ENCODE measurements around the gene BORCS8.
"Not testable (repeated sequence)": the region's sequence is repeated elsewhere in the genome, so short reads cannot be mapped to it uniquely, and the experiment has no call there.

The BORCS8 gene

DNA sequence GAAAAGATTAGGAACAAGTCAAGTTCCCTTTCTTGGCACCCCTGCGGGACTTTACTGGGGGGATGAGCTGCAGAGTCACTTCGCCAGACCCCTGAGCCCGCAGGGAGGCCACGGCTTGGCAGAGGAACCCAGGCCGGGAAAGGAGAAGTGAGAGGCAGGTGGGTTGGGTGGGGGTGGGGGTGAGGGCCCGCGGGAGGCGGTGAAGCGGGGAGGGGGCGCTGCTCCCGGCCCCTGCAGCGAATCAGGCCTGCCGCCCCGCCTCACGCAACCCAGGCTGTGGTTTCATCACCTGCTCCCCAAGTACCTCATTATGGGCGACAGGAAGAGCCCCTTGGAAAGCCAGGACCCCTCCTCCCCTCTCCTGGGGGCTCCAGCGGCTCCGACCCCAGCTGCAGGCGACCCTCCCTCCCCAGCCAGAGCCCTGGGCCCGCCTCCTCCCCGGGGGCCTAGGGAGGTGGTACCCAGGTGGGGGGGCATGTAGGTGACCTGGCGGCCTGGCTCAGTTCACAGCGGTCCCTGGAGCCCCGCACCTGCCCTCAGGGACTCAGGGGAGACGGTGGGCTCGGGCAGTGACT lies 31.4 kb downstream of the BORCS8 start:
- intact Hi-C loops (cut with micrococcal nuclease) = no loop called here
- no peak overlapping the region for H3K4me3 Mint-ChIP-seq
- H3K36me3 Mint-ChIP-seq (ENCODE audit: low read depth) = peaks cover 27% of the 10 kb centered on the region
- no peaks in the 10 kb centered on the region for H3K9me3 Mint-ChIP-seq
- H3K27me3 Mint-ChIP-seq = no peaks in the 10 kb centered on the region
- no peaks in the 10 kb centered on the region for H3K4me1 Mint-ChIP-seq (ENCODE audit: low read depth)
- no peak overlapping the region for H3K27ac Mint-ChIP-seq

DNA sequence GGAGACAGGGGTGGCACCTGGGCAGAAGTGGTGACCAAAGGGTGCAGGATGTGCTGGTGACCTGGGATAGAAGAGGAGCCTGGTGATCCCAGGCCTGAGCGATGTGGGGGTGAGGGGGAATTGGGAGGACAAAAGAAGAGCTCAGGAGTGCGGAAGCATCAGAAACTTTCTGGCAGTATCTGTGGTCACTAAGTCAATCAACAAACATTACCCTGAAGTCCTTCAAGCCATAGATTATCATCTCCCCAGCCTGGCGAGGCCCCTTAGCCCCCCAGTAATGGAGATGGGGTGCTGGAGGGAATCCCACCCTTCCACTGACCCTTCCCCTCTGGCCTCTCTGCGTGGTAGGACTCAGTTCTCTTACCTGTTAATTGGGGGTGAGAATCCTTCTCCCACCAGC lies 32.4 kb downstream of the BORCS8 start:
- Mint-ChIP-seq H3K36me3 (ENCODE audit: low read depth) (peaks cover 24% of the 10 kb centered on the region), H3K9me3 (no peaks in the 10 kb centered on the region), H3K4me1 (ENCODE audit: low read depth) (no peaks in the 10 kb centered on the region), H3K4me3 (no peak overlapping the region), H3K27ac (no peak overlapping the region), H3K27me3 (no peaks in the 10 kb centered on the region)
- intact Hi-C loops (cut with micrococcal nuclease) = no loop called here

DNA sequence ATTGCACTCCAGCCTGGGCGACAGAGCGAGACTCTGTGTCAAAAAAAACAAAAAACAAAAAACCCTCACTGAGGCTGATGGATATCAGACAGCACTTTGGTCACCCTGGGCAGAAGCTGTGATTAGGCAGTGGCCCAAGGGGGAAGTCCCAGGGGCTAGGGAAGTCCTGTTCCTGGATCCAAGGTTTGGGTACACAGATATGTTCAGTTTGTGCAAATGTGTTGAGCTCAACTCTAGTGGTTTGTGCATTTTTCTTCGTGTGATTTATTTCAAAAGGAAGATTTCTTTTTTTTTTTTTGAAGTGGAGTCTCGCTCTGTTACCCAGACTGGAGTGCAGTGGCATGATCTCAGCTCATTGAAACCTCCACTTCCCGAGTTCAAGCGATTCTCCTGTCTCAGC lies 34.1 kb downstream of the BORCS8 start:
- Mint-ChIP-seq H3K9me3 (no peaks in the 10 kb centered on the region), H3K27ac (no peak overlapping the region), H3K36me3 (ENCODE audit: low read depth) (peaks cover 24% of the 10 kb centered on the region), H3K4me1 (ENCODE audit: low read depth) (no peaks in the 10 kb centered on the region), H3K4me3 (no peak overlapping the region), H3K27me3 (no peaks in the 10 kb centered on the region)
- intact Hi-C loops (cut with micrococcal nuclease) = no loop called here

- Mint-ChIP-seq H3K9me3 (no peaks in the 10 kb centered on the region), H3K27ac (no peak overlapping the region), H3K4me1 (ENCODE audit: low read depth) (no peaks in the 10 kb centered on the region), H3K4me3 (no peak overlapping the region), H3K36me3 (ENCODE audit: low read depth) (peaks cover 24% of the 10 kb centered on the region), H3K27me3 (no peaks in the 10 kb centered on the region)
- intact Hi-C loops (cut with micrococcal nuclease) = no loop called here
These were observed 36.3 kb downstream of the BORCS8 start for GRCh38 chr19:19155495-19156219.

GRCh38 chr19:19154768-19155494 lies 37.0 kb downstream of the BORCS8 start:
- Mint-ChIP-seq H3K9me3 (no peaks in the 10 kb centered on the region), H3K36me3 (ENCODE audit: low read depth) (peaks cover 27% of the 10 kb centered on the region), H3K27me3 (no peaks in the 10 kb centered on the region), H3K4me3 (no peak overlapping the region), H3K4me1 (ENCODE audit: low read depth) (no peaks in the 10 kb centered on the region), H3K27ac (no peak overlapping the region)
- intact Hi-C loops (cut with micrococcal nuclease) = no loop called here

DNA sequence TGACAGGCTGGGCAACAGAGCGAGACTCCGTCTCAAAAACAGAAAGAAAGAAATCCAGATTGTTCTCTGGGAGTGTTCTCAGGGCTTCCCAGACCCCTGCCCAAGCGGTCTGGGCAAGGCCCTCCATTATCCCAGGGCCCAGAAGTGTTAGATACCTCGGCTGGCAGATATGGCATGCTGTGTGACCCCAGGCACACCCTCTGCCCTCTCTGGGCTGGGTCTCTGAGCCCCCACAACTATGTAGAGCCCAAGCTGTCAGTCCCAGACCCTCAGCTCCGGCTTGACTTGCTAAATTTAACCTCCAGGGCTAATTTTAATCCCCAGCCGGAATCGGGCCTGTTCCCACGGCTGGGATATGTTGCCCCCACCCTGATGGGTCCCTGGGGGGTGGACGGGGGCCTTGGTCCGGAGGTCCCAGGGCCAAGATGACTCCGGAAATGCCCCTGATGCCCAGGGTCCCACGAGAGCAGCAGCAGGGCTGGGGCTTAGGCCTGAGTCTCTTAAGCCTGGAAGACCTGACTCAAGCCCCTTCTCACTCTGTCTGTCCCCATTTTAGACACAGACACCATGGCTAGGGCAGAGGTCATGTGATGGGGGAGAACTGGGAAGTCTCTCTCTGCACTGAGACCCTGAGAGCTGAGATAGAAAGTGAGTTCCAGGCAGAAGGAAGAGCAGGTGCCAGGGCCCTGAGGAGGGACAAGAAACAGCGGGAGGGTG lies 39.1 kb downstream of the BORCS8 start:
- peaks cover 38% of the 10 kb centered on the region for H3K36me3 Mint-ChIP-seq (ENCODE audit: low read depth)
- H3K27me3 Mint-ChIP-seq = no peaks in the 10 kb centered on the region
- H3K4me1 Mint-ChIP-seq (ENCODE audit: low read depth) = no peaks in the 10 kb centered on the region
- H3K9me3 Mint-ChIP-seq = no peaks in the 10 kb centered on the region
- H3K27ac Mint-ChIP-seq = no peak overlapping the region
- intact Hi-C loops (cut with micrococcal nuclease) = no loop called here
- no peak overlapping the region for H3K4me3 Mint-ChIP-seq

DNA sequence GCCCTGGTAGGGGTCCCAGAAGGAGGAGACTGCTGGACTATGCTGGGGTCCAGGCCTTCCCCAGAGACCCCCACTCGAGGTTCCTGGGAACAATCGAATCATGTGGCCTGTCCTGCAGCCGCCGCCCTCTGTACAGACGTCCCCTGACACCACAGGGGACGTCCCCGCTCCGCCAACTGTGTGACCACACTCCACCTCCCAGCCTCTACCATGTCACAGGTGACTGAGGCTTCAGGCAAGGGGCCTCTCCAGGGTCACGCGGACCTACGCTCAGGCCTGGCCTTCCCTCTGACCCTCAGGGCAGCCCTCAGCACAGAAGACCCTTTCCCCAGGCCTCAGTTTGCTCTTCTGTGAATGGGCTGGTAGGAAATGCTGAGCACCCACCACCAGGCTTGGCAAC lies 40.5 kb downstream of the BORCS8 start:
- H3K4me1 Mint-ChIP-seq (ENCODE audit: low read depth) = no peaks in the 10 kb centered on the region
- no peak overlapping the region for H3K27ac Mint-ChIP-seq
- H3K27me3 Mint-ChIP-seq = no peaks in the 10 kb centered on the region
- peaks cover 46% of the 10 kb centered on the region for H3K36me3 Mint-ChIP-seq (ENCODE audit: low read depth)
- intact Hi-C loops (cut with micrococcal nuclease) = no loop called here
- no peak overlapping the region for H3K4me3 Mint-ChIP-seq
- no peaks in the 10 kb centered on the region for H3K9me3 Mint-ChIP-seq

- H3K4me3 Mint-ChIP-seq = no peak overlapping the region
- intact Hi-C loops (cut with micrococcal nuclease) = no loop called here
- H3K36me3 Mint-ChIP-seq (ENCODE audit: low read depth) = peaks cover 43% of the 10 kb centered on the region
- no peaks in the 10 kb centered on the region for H3K27me3 Mint-ChIP-seq
- H3K9me3 Mint-ChIP-seq = no peaks in the 10 kb centered on the region
- H3K27ac Mint-ChIP-seq = no peak overlapping the region
- peaks cover 5% of the 10 kb centered on the region for H3K4me1 Mint-ChIP-seq (ENCODE audit: low read depth)
These were observed 42.5 kb downstream of the BORCS8 start for GRCh38 chr19:19149435-19149834.

DNA sequence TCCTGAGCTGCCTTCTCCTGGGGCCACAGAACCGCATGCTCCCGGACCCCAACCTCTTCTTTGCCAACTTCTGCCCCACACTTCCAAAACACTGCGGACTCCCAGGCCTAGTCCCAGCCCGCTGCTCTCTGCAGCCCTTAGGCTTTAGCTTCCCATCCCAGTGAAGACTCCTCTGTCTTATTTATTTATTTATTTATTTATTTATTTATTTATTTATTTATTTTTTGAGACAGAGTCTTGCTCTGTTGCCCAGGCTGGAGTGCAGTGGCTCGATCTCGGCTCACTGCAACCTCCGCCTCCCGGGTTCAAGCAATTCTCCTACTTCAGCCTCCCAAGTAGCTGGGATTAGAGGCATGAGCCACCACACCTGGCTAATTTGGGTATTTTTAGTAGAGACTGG lies 43.4 kb downstream of the BORCS8 start:
- H3K4me3 Mint-ChIP-seq; H3K27ac Mint-ChIP-seq; intact Hi-C loops (cut with micrococcal nuclease); H3K27me3 Mint-ChIP-seq; H3K4me1 Mint-ChIP-seq (ENCODE audit: low read depth); H3K9me3 Mint-ChIP-seq: not testable (repeated sequence)
- peaks cover 43% of the 10 kb centered on the region for H3K36me3 Mint-ChIP-seq (ENCODE audit: low read depth)

DNA sequence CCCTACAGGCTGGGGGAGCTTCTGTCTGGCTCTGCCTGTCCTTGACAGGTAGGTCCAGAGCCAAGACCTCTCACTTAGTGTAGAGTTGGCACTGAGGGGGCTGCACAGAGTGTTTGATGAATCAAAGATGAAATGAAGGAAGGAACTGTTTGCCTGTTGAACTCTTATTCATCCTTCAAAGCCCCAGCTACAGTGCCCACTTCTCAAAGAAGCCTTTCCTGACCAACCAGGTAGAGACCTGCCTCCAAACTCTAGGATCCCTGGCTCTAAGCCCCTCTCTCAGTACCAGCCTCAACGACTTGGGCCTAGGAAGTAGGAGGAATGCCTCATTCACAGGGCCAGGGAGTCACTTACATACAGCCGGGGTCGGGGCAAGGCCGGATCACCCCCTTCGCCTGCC lies 44.6 kb downstream of the BORCS8 start:
- intact Hi-C loops (cut with micrococcal nuclease) = loop anchor here (2.0 kb wide), 1 partner anchor 341 kb away; no protein-coding TSS in a partner anchor
- Mint-ChIP-seq H3K9me3 (no peaks in the 10 kb centered on the region), H3K4me3 (no peak overlapping the region), H3K27ac (no peak overlapping the region), H3K27me3 (no peaks in the 10 kb centered on the region), H3K36me3 (ENCODE audit: low read depth) (peaks cover 43% of the 10 kb centered on the region), H3K4me1 (ENCODE audit: low read depth) (peaks cover 5% of the 10 kb centered on the region)

DNA sequence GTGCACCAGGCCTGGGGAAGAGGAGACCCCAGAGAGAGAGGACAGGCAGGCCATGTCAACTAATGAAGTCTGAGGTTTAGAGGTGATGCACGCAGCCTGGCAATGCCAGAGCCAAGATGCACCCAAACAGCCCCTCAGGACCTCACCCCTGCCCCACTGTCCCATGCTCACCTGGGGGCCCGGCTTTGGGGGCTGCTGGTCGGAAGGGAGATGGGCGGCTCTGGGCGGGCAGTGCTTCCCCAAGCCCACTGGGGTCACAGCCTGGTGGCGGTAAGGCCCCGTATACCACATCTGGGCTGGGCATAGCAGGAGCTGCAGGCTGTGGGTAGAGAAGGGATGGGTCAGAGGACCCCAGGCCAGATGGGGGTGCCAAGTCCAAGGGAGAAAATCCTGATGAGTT lies 45.1 kb downstream of the BORCS8 start:
- H3K27ac Mint-ChIP-seq = no peak overlapping the region
- H3K36me3 Mint-ChIP-seq (ENCODE audit: low read depth) = peaks cover 43% of the 10 kb centered on the region
- H3K27me3 Mint-ChIP-seq = no peaks in the 10 kb centered on the region
- no peak overlapping the region for H3K4me3 Mint-ChIP-seq
- intact Hi-C loops (cut with micrococcal nuclease) = loop anchor here (1.0 to 2.0 kb wide), 3 partner anchors 28 to 342 kb away; no protein-coding TSS in a partner anchor
- H3K4me1 Mint-ChIP-seq (ENCODE audit: low read depth) = peaks cover 5% of the 10 kb centered on the region
- no peaks in the 10 kb centered on the region for H3K9me3 Mint-ChIP-seq

DNA sequence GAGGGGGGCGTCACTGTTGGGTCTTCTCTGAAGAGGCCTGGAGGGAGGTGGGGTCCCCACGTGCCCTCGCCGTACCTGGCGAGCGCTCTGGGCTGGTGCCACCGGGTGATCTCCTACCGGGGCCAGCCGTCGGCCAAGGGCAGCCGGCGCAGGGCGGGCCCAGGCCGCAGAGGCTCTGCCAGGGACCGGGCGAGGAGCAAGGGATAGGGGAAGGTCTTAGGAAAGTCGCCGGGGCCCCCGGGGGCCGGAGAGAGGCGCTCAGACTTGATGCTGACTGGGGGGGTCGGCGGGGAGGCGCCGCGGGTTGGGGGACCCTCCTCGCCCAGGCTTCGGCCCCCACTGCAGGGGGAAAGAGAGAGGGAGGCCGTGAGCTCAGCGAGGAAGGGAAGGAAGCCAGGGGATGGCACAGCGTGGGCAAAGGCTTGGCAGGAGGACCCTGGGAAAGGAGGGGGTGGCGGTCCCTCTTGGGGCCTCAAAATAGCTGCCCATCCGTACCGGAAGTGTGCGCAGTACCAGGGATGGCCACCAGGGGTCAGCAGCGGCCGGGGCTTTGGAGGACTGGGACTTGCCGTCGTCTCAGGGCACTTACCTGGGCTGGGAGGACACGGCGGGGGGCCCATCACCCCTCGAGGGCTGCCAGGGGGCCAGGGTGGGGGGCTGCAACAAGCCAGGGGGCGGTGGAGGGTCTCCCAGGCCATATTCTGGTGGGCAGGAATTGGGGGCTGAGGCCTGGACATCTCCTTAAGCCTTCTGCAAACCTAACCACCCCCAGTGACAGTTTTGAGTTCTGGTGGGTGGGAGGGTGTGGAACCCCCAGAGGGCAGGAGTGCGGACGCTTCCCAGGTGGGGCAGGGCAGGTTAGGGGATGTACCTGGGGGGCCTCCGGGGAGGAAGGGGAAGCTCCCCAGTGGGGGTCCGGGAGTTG lies 46.0 kb downstream of the BORCS8 start:
- H3K4me1 Mint-ChIP-seq (ENCODE audit: low read depth) = peaks cover 5% of the 10 kb centered on the region
- no peak overlapping the region for H3K4me3 Mint-ChIP-seq
- intact Hi-C loops (cut with micrococcal nuclease) = loop anchor here (1.0 to 2.0 kb wide), 3 partner anchors 29 to 343 kb away; no protein-coding TSS in a partner anchor
- no peak overlapping the region for H3K27ac Mint-ChIP-seq
- H3K36me3 Mint-ChIP-seq (ENCODE audit: low read depth) = peaks cover 43% of the 10 kb centered on the region
- peaks cover 1% of the 10 kb centered on the region for H3K27me3 Mint-ChIP-seq
- H3K9me3 Mint-ChIP-seq = no peaks in the 10 kb centered on the region

- Mint-ChIP-seq H3K27me3 (peaks cover 1% of the 10 kb centered on the region), H3K9me3 (no peaks in the 10 kb centered on the region), H3K4me1 (ENCODE audit: low read depth) (peaks cover 5% of the 10 kb centered on the region), H3K27ac (no peak overlapping the region), H3K4me3 (no peak overlapping the region), H3K36me3 (ENCODE audit: low read depth) (peaks cover 43% of the 10 kb centered on the region)
- intact Hi-C loops (cut with micrococcal nuclease) = no loop called here
These were observed 46.7 kb downstream of the BORCS8 start for GRCh38 chr19:19145281-19145680.

Data from dendritic cell treated with granulocyte-macrophage colony-stimulating factor and Interleukin-4, amounts not matched to agents 40 ng/mL and 50 ng/mL, for 4 days (primary cell).